H1 (cell line): ENCODE results near the gene LKAAEAR1. TPM values are rescaled to one million over a fixed set of nuclear protein-coding genes. Genes with fewer than 3 reads are reported as not detected.

Source experiments
- CHD7 ChIP-seq: fragments of 300-600 bp; sonication (generic); IDR thresholded peaks from 2 replicates; pipeline ENCODE4 v1.7.1; 2012; ENCODE audit warnings: low read length, moderate library complexity, mild to moderate bottlenecking, inconsistent platforms; ENCODE audit not compliant: insufficient replicate concordance
- E2F6 ChIP-seq: IDR thresholded peaks from 2 replicates; pipeline ENCODE4 v1.6.1; 2012; ENCODE audit warnings: inconsistent platforms
- GABPA ChIP-seq: IDR thresholded peaks from 2 replicates; pipeline ENCODE4 v1.6.1; 2011; ENCODE audit warnings: mild to moderate bottlenecking, low read length, moderate library complexity, borderline replicate concordance; ENCODE audit not compliant: insufficient read depth
- KDM5A ChIP-seq: fragments of 200-600 bp; IDR thresholded peaks from 2 replicates; pipeline ENCODE4 v1.7.1; 2012; ENCODE audit warnings: mild to moderate bottlenecking, low read length, inconsistent platforms, mixed read lengths
- POU5F1 ChIP-seq: IDR thresholded peaks from 2 replicates; pipeline ENCODE4 v1.6.1; 2011; ENCODE audit warnings: low read depth, mild to moderate bottlenecking, low read length, moderate library complexity
- RXRA ChIP-seq: IDR thresholded peaks from 2 replicates; pipeline ENCODE4 v1.6.1; 2011; ENCODE audit warnings: low read depth, mild to moderate bottlenecking, low read length, moderate library complexity; ENCODE audit not compliant: insufficient read depth
- SAP30 ChIP-seq: fragments of 300-600 bp; sonication (generic); IDR thresholded peaks from 2 replicates; pipeline ENCODE4 v1.7.1; 2012; ENCODE audit warnings: low read length, moderate library complexity, mild to moderate bottlenecking, inconsistent platforms; ENCODE audit not compliant: insufficient read depth, insufficient replicate concordance
- SIN3A ChIP-seq, 2 experiments: IDR thresholded peaks in 1 of 2; conservative IDR thresholded peaks in 1 of 2; 2 replicates each; pipeline ENCODE4 v1.6.1; 2011 to 2012; ENCODE audit warnings: low read length in 2 of 2, improper control_type of control experiment in 1 of 2, low read depth in 1 of 2, mild to moderate bottlenecking in 1 of 2
- SIX5 ChIP-seq: IDR thresholded peaks from 2 replicates; pipeline ENCODE4 v1.6.1; 2011; ENCODE audit warnings: mild to moderate bottlenecking, low read depth, low read length
- SP1 ChIP-seq: IDR thresholded peaks from 2 replicates; pipeline ENCODE4 v1.6.1; 2011; ENCODE audit warnings: low read depth, low read length
- TEAD4 ChIP-seq: IDR thresholded peaks from 2 replicates; pipeline ENCODE4 v1.6.1; 2012; ENCODE audit warnings: low read depth, low read length, inconsistent platforms, mixed read lengths
- polyA plus RNA-seq, 7 experiments: library from polyadenylated mRNA; depleted of rRNA in 3 of 7; stranded (reverse) in 5 of 7; unstranded in 2 of 7; fragments of >200 nt in 5 of 7; fragments of 200-250 nt in 2 of 7; gene quantifications; 1 replicate in 5 of 7; 2 replicates in 1 of 7; 4 replicates in 1 of 7; pipeline versions ENCODE4 v1.2.1 to v1.2.3, GENCODE V29; 2011 to 2013; ENCODE audit warnings: missing spikeins in 2 of 7, mixed read lengths in 2 of 7
- total RNA-seq: library from RNA; stranded (reverse); fragmentation: NEBNext Ultra II Directional; extraction: Animal tissue kit (Norgen Biotek cat#: 25700); gene quantifications from 2 replicates; pipeline ENCODE4 v1.2.1, GENCODE V29; 2021

LKAAEAR1 gene
- total and polyA plus RNA-seq, 2 of the 8 experiments (the other 6 are each of a cell fraction or from before 2014, with no cell fraction given), result 0.41 to 0.53 TPM

GRCh38 chr20:64047046-64047389 lies 37.2 kb downstream of the LKAAEAR1 start (continued):
- no peak for TF ChIP-seq CHD7
- no peak for TF ChIP-seq SIX5
- no peak for TF ChIP-seq SP1
- TF ChIP-seq RXRA, result no peak
- TF ChIP-seq TEAD4, result no peak
- TF ChIP-seq SAP30, result no peak
- TF ChIP-seq GABPA, result no peak
- TF ChIP-seq SIN3A (conservative IDR thresholded peaks at IDR 0.05 in 1 of 2, IDR thresholded peaks at IDR 0.05 in 1 of 2; ENCODE audit: low read depth in 1 of 2, low read length in 2 of 2), result no peak
- TF ChIP-seq KDM5A, result no peak
- no peak for TF ChIP-seq E2F6
- TF ChIP-seq POU5F1, result no peak
